ENCODE results near the gene PFKFB4. TPM values are rescaled to one million over a fixed set of nuclear protein-coding genes. Genes with fewer than 3 reads are reported as not detected.

Gene PFKFB4
- total and polyA plus RNA-seq, 9 of the 15 experiments (the other 6 are each of a cell fraction or from before 2014, with no cell fraction given), result 0.92 to 56.3 (median 13.5) TPM

GRCh38 chr3:48528048-48528447, 28.6 kb downstream of the PFKFB4 start:
- Histone ChIP-seq H3K4me3 (no peak overlapping the region), H3K79me2 (ENCODE audit: control insufficient read depth, insufficient read depth, low read length) (no peaks in the 10 kb centered on the region), H3K4me2 (ENCODE audit: insufficient read depth, low read length) (no peak overlapping the region), H4K20me1 (replicated peaks; ENCODE audit: control insufficient read depth, insufficient read depth, low read length) (no peaks in the 10 kb centered on the region), H3K36me3 (ENCODE audit: control insufficient read depth, insufficient read depth, low read length) (peaks cover 46% of the 10 kb centered on the region), H3K9me1 (ENCODE audit: control insufficient read depth, insufficient read depth, low read length) (peaks cover 3% of the 10 kb centered on the region), H2AFZ (ENCODE audit: low read depth, low read length) (no peak overlapping the region), H3K4me1 (replicated peaks in 1 of 2; ENCODE audit: control insufficient read depth in 2 of 2, insufficient read depth in 2 of 2, low read length in 2 of 2) (no peaks in the 10 kb centered on the region), H3K9ac (ENCODE audit: insufficient read depth in 1 of 2, low read depth in 2 of 2, low read length in 2 of 2) (no peak overlapping the region), H3K9me3 (replicated peaks; ENCODE audit: control insufficient read depth, insufficient read depth, low read depth, low read length) (no peaks in the 10 kb centered on the region), H3K27ac (ENCODE audit: extremely low read depth, low read depth, low read length) (no peak overlapping the region), H3K27me3 (ENCODE audit: control insufficient read depth in 2 of 2, insufficient read depth in 2 of 2, low read length in 2 of 2) (no peaks in the 10 kb centered on the region)
- intact Hi-C loops (cut with micrococcal nuclease) (no loop called here), in situ Hi-C loops (cut with MboI) (no loop called here)
- POLR2A ChIA-PET, result no interaction called here
- FAIRE-seq (no peak), ATAC-seq (no peak), DNase-seq (ENCODE audit: extremely low read depth in 1 of 4, low spot score in 3 of 4) (no peak)
- 96% methylated on average over 5 of the region's 9 CpGs for WGBS (ENCODE audit: insufficient coverage, low coverage, missing lambda C conversion rate)
- BruUV-seq (replicated peaks), result no TSS peak
- CTCF ChIA-PET (ENCODE audit: low intra/inter-chr PET ratio), result no interaction called here
- TF ChIP-seq ASH1L (IDR thresholded peaks at IDR 0.05; ENCODE audit: borderline replicate concordance, low read depth, partially characterized antibody), result no peak
- no peak for TF ChIP-seq ZSCAN29 (IDR thresholded peaks at IDR 0.05)
- TF ChIP-seq BMI1 (IDR thresholded peaks at IDR 0.05; ENCODE audit: low read length), result no peak
- no peak for TF ChIP-seq ZNF551 (CRISPR knock-in tag; IDR thresholded peaks at IDR 0.05)
- TF ChIP-seq USF2 (CRISPR knock-in tag; IDR thresholded peaks at IDR 0.05), result no peak
- TF ChIP-seq ZEB2 (IDR thresholded peaks at IDR 0.05), result no peak
- no peak for TF ChIP-seq ELF1 (tag; IDR thresholded peaks at IDR 0.05)
- TF ChIP-seq ZNF644 (tag; IDR thresholded peaks at IDR 0.05; ENCODE audit: low read depth), result no peak
- TF ChIP-seq MNT (conservative IDR thresholded peaks at IDR 0.05), result no peak
- TF ChIP-seq ZNF77 (CRISPR knock-in tag; IDR thresholded peaks at IDR 0.05), result no peak
- TF ChIP-seq E4F1 (CRISPR knock-in tag; IDR thresholded peaks at IDR 0.05; ENCODE audit: borderline replicate concordance), result no peak

All from K562 (cell line).